Endothelial cell of umbilical vein (primary cell): ENCODE data around the gene ASB5. TPM values are rescaled to one million over a fixed set of nuclear protein-coding genes. Genes with fewer than 3 reads are reported as not detected.

Source experiments
- BruUV-seq: library from RNA; stranded (reverse); fragments of 400-500 nt; replicated peaks from 2 replicates; lab custom pipeline; 2021; lab: Mats Ljungman, UMichigan
- CTCF ChIA-PET: fragments of 300-600, 350-600 bp; sonication (Branson Sonifier 250); formaldehyde crosslinking; loops from one replicate; lab custom pipeline; 2021; ENCODE audit warnings: antibody characterized with exemption, inconsistent platforms; lab: Charles Lee
- POLR2A ChIA-PET: fragments of 300-600, 350-600 bp; sonication (Branson Sonifier 250); formaldehyde crosslinking; loops from one replicate; lab custom pipeline; 2021; ENCODE audit warnings: antibody characterized with exemption, inconsistent platforms; lab: Charles Lee
- DNase-seq: peaks from one replicate; pipeline ENCODE4 v3.0.0-alpha.2; 2011; ENCODE audit warnings: low read depth, low spot score
- FAIRE-seq: peaks from 2 replicates; lab custom pipeline; 2011; peaks lifted over from hg19 to GRCh38; lab: Jason Lieb, UNC
- H2AFZ ChIP-seq: 2 replicates; pipeline ENCODE4 v1.6.0; 2012; ENCODE audit warnings: low read depth, low read length, control low read depth, inconsistent platforms
- H3K27ac ChIP-seq: 2 replicates; pipeline ENCODE4 v1.5.1; 2011; ENCODE audit warnings: low read depth, mild to moderate bottlenecking, control low read depth, low read length, moderate library complexity; ENCODE audit not compliant: insufficient read depth
- H3K27me3 ChIP-seq, 2 experiments: 2 replicates each; pipeline versions ENCODE4 v1.6.0 to v1.6.1; 2011; ENCODE audit warnings: low read length in 2 of 2, mixed read lengths in 1 of 2; ENCODE audit not compliant: control insufficient read depth in 2 of 2, insufficient read depth in 2 of 2
- H3K36me3 ChIP-seq, 2 experiments: 2 replicates in 1 of 2; 3 replicates in 1 of 2; pipeline ENCODE4 v1.5.1; 2011; ENCODE audit warnings: low read length in 2 of 2, mild to moderate bottlenecking in 1 of 2, moderate library complexity in 1 of 2; ENCODE audit not compliant: control insufficient read depth in 2 of 2, insufficient read depth in 2 of 2; ENCODE audit errors: extremely low read depth in 1 of 2
- H3K4me1 ChIP-seq: 3 replicates; pipeline ENCODE4 v1.5.1; 2011; ENCODE audit warnings: mild to moderate bottlenecking, low read length; ENCODE audit not compliant: control insufficient read depth, insufficient read depth; ENCODE audit errors: extremely low read depth
- H3K4me2 ChIP-seq: 2 replicates; pipeline ENCODE4 v1.6.1; 2011; ENCODE audit warnings: low read length, control low read depth, mixed read lengths; ENCODE audit not compliant: insufficient read depth
- H3K4me3 ChIP-seq, 3 experiments: fragments of 200-600 bp in 1 of 3; sonication (generic), shearing (Covaris generic) in 1 of 3; replicated peaks in 1 of 3; 2 replicates each; pipeline ENCODE4 v1.5.1; 2011 to 2016; ENCODE audit warnings: control low read depth in 3 of 3, low read length in 3 of 3, mild to moderate bottlenecking in 2 of 3, inconsistent platforms in 1 of 3, low read depth in 1 of 3, moderate library complexity in 1 of 3; ENCODE audit not compliant: insufficient read depth in 1 of 3
- H3K79me2 ChIP-seq: 2 replicates; pipeline ENCODE4 v1.6.0; 2012; ENCODE audit warnings: low read length, inconsistent platforms; ENCODE audit not compliant: control insufficient read depth, insufficient read depth
- H3K9ac ChIP-seq: replicated peaks from 2 replicates; pipeline ENCODE3; 2011; ENCODE audit warnings: low read length, control low read depth; ENCODE audit not compliant: insufficient read depth; ENCODE audit errors: extremely low read depth
- H3K9me1 ChIP-seq: replicated peaks from 3 replicates; pipeline ENCODE4 v1.6.0; 2011; ENCODE audit warnings: mild to moderate bottlenecking, low read length; ENCODE audit not compliant: control insufficient read depth, insufficient read depth; ENCODE audit errors: extremely low read depth
- H3K9me3 ChIP-seq: replicated peaks from 2 replicates; pipeline ENCODE4 v1.5.1; 2012; ENCODE audit warnings: low read length, inconsistent platforms; ENCODE audit not compliant: control insufficient read depth, insufficient read depth
- H4K20me1 ChIP-seq: replicated peaks from 2 replicates; pipeline ENCODE3; 2011; ENCODE audit warnings: mild to moderate bottlenecking, low read length; ENCODE audit not compliant: control insufficient read depth, insufficient read depth; ENCODE audit errors: extremely low read depth
- EZH2 ChIP-seq: IDR thresholded peaks from 2 replicates; pipeline ENCODE4 v1.6.1; 2012; ENCODE audit warnings: borderline replicate concordance, low read depth, mild to moderate bottlenecking, moderate library complexity, low read length, inconsistent platforms; ENCODE audit not compliant: severe bottlenecking
- FOS ChIP-seq: IDR thresholded peaks from 2 replicates; pipeline ENCODE4 v1.6.1; 2011; ENCODE audit warnings: mild to moderate bottlenecking, low read length, moderate library complexity, borderline replicate concordance; ENCODE audit not compliant: insufficient read depth
- GATA2 ChIP-seq: IDR thresholded peaks from 2 replicates; pipeline ENCODE4 v1.7.0; 2011; ENCODE audit warnings: low read depth, mild to moderate bottlenecking, moderate library complexity, mixed read lengths, low read length; ENCODE audit not compliant: insufficient read length, insufficient read depth
- JUN ChIP-seq: IDR thresholded peaks from 2 replicates; pipeline ENCODE4 v1.6.1; 2011; ENCODE audit warnings: borderline replicate concordance, low read depth; ENCODE audit not compliant: insufficient read length, insufficient read depth
- MAX ChIP-seq: IDR thresholded peaks from 2 replicates; pipeline ENCODE4 v1.6.1; 2011; ENCODE audit not compliant: insufficient read depth, insufficient read length
- MYC ChIP-seq: IDR thresholded peaks from one replicate; pipeline ENCODE4 v1.6.1; 2011; ENCODE audit warnings: mild to moderate bottlenecking, low read depth, low read length
- POLR2A ChIP-seq: IDR thresholded peaks from 2 replicates; pipeline ENCODE4 v1.6.1; 2012; ENCODE audit warnings: low read depth, mild to moderate bottlenecking, control low read depth, low read length
- POLR2AphosphoS5 ChIP-seq: IDR thresholded peaks from 2 replicates; pipeline ENCODE4 v1.6.1; 2012; ENCODE audit warnings: low read depth, mild to moderate bottlenecking, control low read depth, low read length, moderate library complexity; ENCODE audit not compliant: insufficient read depth
- dilution Hi-C: fragments of 300-500 bp; cut with MboI; formaldehyde crosslinking; loops from one replicate; pipeline ENCODE4 v1.15.0; 2019; ENCODE audit warnings: low sequenced_read_pairs; ENCODE audit not compliant: extremely low pct_ligation_motif_present
- intact Hi-C: fragments of 100-400 bp; cut with micrococcal nuclease; formaldehyde crosslinking; loops from one replicate; pipeline ENCODE4 v1.10.0; 2022
- polyA plus RNA-seq, 4 experiments: library from polyadenylated mRNA; depleted of rRNA in 3 of 4; stranded (reverse) in 3 of 4; unstranded in 1 of 4; fragments of >200 nt; gene quantifications; 2 replicates each; pipeline versions ENCODE4 v1.2.1 to v1.2.3, GENCODE V29; 2011 to 2012; ENCODE audit warnings: missing spikeins in 1 of 4
- total RNA-seq: library from RNA; stranded (reverse); gene quantifications from 2 replicates; pipeline ENCODE4 v1.2.3, GENCODE V29; 2021
- TF ChIP-seq, protein P1 (sequence below), 2 donors: IDR thresholded peaks; 1 replicate in 1 of 2; 2 replicates in 1 of 2; pipeline ENCODE4 v1.5.1; 2011; ENCODE audit warnings: low read length in 2 of 2, mild to moderate bottlenecking in 2 of 2, moderate library complexity in 2 of 2, control low read depth in 1 of 2, inconsistent platforms in 1 of 2, low read depth in 1 of 2; ENCODE audit not compliant: insufficient read depth in 1 of 2; ENCODE audit errors: extremely low read depth in 1 of 2

ASB5 gene
- total and polyA plus RNA-seq, 2 donors (not counting 3 experiments of a cell fraction or from before 2014, with no cell fraction given) = not detected

GRCh38 chr4:176242764-176243347, 26.2 kb downstream of the ASB5 start:
- H3K9me1 ChIP-seq = no peaks in the 10 kb centered on the region
- TF ChIP-seq GATA2 (no peak), POLR2AphosphoS5 (no peak), MYC (no peak), MAX (no peak), EZH2 (no peak), POLR2A (no peak), JUN (no peak), FOS (no peak)
- TF ChIP-seq, protein P1, sequence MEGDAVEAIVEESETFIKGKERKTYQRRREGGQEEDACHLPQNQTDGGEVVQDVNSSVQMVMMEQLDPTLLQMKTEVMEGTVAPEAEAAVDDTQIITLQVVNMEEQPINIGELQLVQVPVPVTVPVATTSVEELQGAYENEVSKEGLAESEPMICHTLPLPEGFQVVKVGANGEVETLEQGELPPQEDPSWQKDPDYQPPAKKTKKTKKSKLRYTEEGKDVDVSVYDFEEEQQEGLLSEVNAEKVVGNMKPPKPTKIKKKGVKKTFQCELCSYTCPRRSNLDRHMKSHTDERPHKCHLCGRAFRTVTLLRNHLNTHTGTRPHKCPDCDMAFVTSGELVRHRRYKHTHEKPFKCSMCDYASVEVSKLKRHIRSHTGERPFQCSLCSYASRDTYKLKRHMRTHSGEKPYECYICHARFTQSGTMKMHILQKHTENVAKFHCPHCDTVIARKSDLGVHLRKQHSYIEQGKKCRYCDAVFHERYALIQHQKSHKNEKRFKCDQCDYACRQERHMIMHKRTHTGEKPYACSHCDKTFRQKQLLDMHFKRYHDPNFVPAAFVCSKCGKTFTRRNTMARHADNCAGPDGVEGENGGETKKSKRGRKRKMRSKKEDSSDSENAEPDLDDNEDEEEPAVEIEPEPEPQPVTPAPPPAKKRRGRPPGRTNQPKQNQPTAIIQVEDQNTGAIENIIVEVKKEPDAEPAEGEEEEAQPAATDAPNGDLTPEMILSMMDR (IDR thresholded peaks at IDR 0.05; ENCODE audit: extremely low read depth in 1 of 2, insufficient read depth in 1 of 2, low read depth in 1 of 2, low read length in 2 of 2) = no peak
- intact Hi-C loops = no loop called here
- H3K27ac ChIP-seq = no peak overlapping the region
- no peaks in the 10 kb centered on the region for H3K4me1 ChIP-seq
- no TSS peak for BruUV-seq
- H3K9me3 ChIP-seq = no peaks in the 10 kb centered on the region
- ChIA-PET POLR2A (no interaction called here), CTCF (interaction anchor here (1.2 kb wide), 1 partner anchor 16 kb away, joined by 3 read pairs; no protein-coding TSS in a partner anchor)
- dilution Hi-C loops = no loop called here
- no peaks in the 10 kb centered on the region for H3K36me3 ChIP-seq
- FAIRE-seq (no peak), DNase-seq (no peak)
- H4K20me1 ChIP-seq = no peaks in the 10 kb centered on the region
- H3K9ac ChIP-seq = no peak overlapping the region
- no peak overlapping the region for H2AFZ ChIP-seq
- no peak overlapping the region for H3K4me2 ChIP-seq
- H3K79me2 ChIP-seq = no peaks in the 10 kb centered on the region
- peaks cover 0 to 1% of the 10 kb centered on the region in 2 experiments for H3K27me3 ChIP-seq
- no peak overlapping the region for H3K4me3 ChIP-seq
